AML-193 (cell line): ENCODE results near the gene USP6NL.

ENCODE experiments used
- DNase-seq, 2 experiments: peaks; one replicate each; lab custom pipeline; 2025; lab: John Stamatoyannopoulos, UW

The USP6NL gene

DNA sequence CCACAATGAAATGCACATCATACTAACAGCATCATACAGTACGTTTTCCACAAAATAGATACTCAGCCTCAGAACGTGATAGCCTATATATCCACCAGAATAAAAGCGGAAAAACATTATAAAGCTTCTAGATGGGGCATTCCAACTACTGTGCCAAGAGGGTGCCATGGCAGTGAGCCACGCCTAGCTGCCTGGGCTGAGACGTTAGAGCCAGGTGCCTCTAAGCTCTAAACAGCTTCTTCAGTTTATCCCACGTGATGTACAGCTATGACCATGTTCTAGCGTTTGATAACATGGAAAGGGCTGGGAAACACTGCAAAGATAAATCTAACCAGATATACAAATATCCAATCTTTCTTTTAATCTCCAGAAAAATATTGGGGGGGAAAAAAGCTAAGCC is 17.8 kb downstream of the USP6NL start:
- DNase-seq, result no peak

DNA sequence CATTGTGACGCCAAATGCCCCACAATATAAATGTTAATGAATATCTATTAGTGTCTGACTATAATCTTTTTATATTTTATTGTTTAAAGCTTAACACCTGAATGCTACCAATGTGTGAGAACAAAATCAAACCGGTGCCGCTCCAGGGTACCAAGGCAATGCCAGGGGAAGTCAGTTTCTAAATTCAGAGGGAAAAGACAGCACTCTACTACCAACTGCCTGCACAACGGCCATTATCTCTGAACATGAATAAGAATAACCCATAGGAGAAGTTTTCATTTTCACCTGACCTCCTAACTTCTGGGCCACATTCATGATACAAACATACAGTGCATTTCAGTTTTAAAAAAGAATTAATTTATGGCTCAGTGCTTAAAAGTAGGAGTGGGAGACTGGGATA is 21.7 kb downstream of the USP6NL start:
- no peak for DNase-seq

DNA sequence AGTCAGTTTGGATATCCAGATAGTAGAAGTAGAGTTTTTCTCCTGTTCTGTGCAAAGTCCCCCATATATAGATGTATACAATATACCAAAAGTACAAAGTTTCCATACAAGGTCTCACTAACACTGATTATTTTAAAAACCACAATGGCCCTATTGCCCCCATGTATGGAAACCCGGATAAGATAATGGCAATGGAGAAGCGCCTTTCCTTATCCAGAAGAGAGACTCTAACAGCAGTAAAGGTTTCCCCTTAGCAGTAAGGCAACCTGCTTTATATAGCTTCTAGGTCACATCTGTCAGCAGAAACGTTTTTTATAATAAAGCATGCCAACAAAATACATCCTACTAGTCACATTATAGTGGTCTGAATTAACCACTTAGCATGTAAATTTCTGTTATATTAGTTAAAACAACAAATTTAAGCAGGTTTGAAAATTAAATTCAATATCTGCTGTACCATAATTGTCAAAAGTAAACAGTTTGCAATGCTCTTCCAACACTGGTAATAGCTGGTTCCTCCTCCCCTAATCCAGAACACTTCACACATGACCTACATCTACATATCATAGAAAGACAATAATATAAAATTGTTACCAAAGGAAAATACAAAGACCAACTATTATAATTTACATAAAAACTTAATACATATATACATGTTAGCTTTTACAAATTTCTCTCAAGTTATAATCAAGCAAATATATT is 22.4 kb downstream of the USP6NL start:
- DNase-seq, result no peak

GRCh38 chr10:11587722-11588259 is 23.7 kb downstream of the USP6NL start:
- no peak for DNase-seq

DNA sequence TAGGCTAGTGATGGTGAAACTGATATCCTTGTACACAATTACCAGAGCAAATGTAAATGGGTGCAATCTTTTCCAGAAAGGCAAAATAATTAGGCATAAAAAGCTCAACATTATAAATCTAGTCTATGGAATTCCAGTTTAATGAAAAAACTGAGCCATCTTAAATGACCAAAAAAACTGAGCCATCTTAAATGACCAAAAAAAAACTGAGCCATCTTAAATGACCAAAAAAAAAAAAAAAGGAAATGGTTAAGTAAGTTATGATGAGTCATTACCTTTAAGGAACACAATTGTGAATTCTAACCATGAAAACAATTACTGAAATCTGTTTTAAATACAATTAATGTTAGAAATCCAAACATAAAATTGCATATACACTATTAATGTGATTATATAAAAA is 25.3 kb downstream of the USP6NL start:
- DNase-seq, result peak; percentile 52 to 55

DNA sequence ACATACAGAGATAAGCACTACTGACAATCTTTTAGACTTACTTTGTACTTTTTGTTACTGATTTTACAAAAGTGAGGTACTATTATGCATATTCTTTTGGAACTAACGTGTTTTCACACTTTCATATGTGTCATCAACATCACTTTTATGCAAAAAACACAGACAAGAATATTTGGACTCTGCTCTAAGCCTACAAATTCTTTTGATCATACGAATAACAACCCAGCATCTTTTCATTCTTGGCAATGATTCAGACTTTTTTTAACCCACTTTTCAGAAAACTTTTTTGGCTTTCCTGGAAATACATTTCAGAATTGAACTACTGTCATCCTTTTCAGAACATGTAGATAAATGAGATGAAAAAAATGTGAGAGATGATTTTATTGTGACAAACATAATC is 30.2 kb downstream of the USP6NL start:
- DNase-seq, result no peak

- DNase-seq, result no peak
These were observed 31.6 kb downstream of the USP6NL start for GRCh38 chr10:11579885-11580284.

DNA sequence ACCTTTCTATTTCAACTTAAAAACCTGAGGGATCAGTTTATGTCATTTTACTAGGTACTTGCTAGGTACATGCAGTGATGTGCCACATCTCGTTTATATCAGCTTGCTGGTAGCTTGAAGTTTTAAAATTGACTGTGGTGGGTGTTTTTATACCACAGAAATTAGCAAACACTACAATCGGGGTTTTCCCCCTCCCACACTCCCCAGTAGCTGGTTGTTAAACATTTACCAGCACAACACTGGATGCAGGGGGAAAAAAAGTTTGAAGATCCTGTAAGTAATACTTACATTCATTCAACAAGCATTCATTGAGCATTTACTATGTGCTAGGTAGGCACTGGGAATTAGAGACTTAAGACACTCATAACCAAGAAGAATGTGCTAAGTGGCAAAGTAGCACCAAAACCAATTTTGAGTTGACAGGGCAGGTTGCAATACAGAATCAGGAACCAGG is 32.6 kb downstream of the USP6NL start:
- no peak for DNase-seq

GRCh38 chr10:11576092-11576809 is 35.2 kb downstream of the USP6NL start:
- DNase-seq, result no peak

DNA sequence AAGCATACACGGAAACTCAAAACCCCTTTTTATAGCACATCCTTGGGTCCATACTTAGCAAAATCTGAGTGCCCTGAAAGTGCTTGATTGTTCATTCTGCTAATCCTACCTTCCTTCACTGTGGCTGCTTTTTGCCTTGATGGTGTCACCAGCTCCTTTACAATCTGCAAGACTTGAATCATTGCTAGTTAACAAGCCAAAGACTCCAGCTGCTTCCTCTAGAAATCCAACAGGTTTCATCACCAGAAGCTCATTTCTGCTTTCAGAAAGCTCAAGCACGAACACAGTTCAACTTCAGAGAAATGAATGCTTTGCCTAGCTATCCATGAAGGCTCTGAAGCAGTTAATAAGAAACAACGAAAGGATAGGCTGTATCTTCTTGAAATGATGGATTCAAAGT is 38.0 kb downstream of the USP6NL start:
- peak; percentile 79 for DNase-seq

- no peak for DNase-seq
These were observed 40.7 kb downstream of the USP6NL start for GRCh38 chr10:11570751-11571150.

DNA sequence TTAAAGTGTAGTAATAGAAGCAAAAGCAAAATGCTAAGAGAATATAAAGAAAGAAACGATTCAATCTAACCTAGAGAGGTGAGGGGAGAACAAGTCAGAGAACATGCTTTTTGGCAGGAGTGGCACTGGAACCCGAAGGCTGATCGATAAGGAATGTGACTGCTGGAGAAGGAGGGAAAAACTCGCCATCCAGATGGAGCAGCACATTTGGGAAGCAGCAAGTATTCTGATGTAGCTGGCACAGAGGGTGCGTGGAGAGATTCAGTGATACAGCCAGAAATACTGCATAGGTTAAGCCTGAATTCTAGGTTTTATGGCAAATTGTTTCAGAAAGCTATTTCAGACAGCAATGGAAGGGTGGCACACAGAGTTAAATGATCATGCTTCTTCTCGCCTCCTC is 42.0 kb downstream of the USP6NL start:
- no peak for DNase-seq

- DNase-seq, result no peak
These were observed 42.9 kb downstream of the USP6NL start for GRCh38 chr10:11568578-11568977.

- DNase-seq, result no peak
These were observed 46.7 kb downstream of the USP6NL start for GRCh38 chr10:11564741-11565140.

- no peak for DNase-seq
These were observed 47.5 kb downstream of the USP6NL start for GRCh38 chr10:11563936-11564335.

- DNase-seq, result no peak
These were observed 48.6 kb downstream of the USP6NL start for GRCh38 chr10:11562888-11563287.

GRCh38 chr10:11560076-11560709 is 51.3 kb downstream of the USP6NL start:
- DNase-seq, result peak; percentile 87 to 92

DNA sequence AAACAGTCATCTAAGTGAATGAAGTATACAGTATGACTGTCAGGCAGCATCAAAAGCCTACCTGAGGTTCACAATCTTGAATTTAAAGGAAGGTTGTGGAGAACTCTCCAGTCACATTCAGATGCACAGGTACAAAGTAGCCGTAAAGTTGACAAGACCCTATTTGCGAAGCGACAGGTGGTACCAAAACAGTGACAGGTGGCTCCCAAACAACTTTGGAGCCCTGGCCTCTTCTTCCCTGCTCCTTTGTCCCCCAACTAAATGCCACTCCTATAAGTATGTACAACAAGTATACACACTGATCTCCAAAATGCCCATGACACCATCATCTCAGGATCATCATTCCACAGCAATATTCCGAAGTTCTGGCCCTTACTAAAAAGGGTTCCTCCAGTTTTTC is 53.5 kb downstream of the USP6NL start:
- DNase-seq, result no peak

DNA sequence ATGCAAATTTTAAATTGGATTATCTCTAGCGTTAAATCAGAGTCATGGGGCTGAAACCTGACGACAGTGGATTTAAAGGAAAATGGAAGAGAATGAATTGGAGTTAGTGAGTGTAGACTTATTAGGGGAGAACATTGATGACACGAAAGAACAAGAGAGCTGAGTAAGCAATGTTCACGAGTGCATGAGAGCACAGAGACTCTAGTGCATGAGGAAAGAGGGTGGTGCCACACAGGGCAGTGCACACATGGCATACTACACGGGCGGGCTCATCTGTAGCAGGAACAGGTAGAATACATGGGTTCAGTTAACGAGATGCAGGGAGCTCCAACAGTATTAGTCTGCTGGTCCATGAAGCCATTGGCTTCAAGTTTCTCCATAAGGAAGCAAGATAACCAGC is 53.9 kb downstream of the USP6NL start:
- no peak for DNase-seq

DNA sequence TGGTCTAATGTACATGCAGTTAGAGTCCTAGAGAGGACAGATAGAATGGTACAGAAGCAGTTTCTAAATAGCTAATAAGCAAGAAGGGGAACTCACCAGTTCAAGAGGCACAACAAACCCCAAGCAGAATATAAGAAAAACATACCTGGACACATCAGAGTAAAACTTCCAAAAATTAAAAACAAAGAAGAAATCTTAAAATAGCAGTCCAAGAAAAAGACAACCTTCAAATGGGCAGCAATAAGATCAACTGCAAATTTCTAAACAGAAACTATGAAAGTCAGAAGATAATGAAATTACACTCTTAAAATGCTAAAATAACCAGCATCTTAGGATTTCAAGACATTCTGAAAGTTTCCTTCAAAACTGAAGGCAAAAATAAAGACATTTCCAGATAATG is 55.9 kb downstream of the USP6NL start:
- DNase-seq, result no peak

DNA sequence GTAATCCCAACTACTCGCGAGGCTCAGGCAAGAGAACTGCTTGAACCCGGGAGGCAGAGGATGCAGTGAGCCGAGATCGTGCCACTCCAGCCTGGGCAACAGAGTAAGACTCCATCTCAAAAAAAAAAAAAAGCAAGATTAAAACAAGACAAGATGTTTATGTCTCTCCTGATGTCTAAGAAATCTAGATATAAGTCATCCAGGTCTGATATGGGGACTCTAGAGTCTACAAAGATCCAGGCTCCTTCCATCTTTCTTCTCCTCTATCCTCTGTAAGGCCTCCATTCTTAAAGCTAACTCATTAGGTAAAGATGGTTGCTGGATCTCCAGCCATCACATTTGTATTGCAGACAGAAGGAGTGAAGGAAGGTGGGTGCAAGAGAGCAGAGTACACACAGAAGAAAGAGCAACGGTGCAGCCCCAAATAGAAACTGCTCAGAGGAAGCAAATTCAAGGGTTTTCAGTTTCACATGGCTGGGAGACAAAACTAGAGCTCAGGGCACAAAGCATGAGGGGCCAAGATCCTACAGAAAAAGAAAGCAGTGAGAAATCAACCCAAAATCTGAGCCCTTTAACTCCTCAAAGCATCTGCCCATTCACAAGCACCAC is 57.6 kb downstream of the USP6NL start:
- no peak for DNase-seq

GRCh38 chr10:11551916-11552602 is 59.4 kb downstream of the USP6NL start:
- DNase-seq, result peak; percentile 38 to 48
